ENCODE data around the gene NDUFA5.

NDUFA5 gene

GRCh38 chr7:123599766-123600165, 42.1 kb upstream of the NDUFA5 start:
- H3K36me3 ChIP-seq = no peaks in the 10 kb centered on the region
- TF ChIP-seq, protein P1, sequence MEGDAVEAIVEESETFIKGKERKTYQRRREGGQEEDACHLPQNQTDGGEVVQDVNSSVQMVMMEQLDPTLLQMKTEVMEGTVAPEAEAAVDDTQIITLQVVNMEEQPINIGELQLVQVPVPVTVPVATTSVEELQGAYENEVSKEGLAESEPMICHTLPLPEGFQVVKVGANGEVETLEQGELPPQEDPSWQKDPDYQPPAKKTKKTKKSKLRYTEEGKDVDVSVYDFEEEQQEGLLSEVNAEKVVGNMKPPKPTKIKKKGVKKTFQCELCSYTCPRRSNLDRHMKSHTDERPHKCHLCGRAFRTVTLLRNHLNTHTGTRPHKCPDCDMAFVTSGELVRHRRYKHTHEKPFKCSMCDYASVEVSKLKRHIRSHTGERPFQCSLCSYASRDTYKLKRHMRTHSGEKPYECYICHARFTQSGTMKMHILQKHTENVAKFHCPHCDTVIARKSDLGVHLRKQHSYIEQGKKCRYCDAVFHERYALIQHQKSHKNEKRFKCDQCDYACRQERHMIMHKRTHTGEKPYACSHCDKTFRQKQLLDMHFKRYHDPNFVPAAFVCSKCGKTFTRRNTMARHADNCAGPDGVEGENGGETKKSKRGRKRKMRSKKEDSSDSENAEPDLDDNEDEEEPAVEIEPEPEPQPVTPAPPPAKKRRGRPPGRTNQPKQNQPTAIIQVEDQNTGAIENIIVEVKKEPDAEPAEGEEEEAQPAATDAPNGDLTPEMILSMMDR (IDR thresholded peaks at IDR 0.05) = no peak
- H3K9me3 ChIP-seq = no peaks in the 10 kb centered on the region
- H3K4me1 ChIP-seq (ENCODE audit: control insufficient read depth in 1 of 2, insufficient read depth in 1 of 2, low read depth in 1 of 2, low read length in 1 of 2) = no peaks in the 10 kb centered on the region
- no peaks in the 10 kb centered on the region for H3K27me3 ChIP-seq
- no peak overlapping the region for H3K27ac ChIP-seq
- H3K4me3 ChIP-seq (ENCODE audit: low read depth in 1 of 2, low read length in 1 of 2) = no peak overlapping the region

DNA sequence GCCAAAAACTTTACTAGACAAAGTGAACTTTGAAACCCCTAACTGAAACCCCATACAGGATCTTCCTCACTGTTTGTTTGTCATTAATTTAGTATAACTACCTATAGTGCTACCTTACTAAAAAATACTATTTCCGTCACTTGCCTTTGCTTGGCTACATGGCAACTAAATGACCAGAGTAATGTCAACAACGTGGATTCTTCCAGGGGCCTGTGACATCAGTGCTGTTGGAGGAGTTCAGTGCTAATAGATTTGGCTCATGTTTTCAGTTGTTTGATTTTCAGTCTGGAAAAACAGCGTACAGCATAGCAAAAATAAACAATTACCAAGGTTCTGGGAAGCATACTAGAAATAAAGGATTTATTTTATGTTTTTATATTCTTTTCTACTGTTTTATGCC, 41.0 kb upstream of the NDUFA5 start:
- Histone ChIP-seq H3K27me3 (no peaks in the 10 kb centered on the region), H3K27ac (no peak overlapping the region), H3K36me3 (no peaks in the 10 kb centered on the region), H3K9me3 (no peaks in the 10 kb centered on the region), H3K4me3 (ENCODE audit: low read depth in 1 of 2, low read length in 1 of 2) (no peak overlapping the region), H3K4me1 (ENCODE audit: control insufficient read depth in 1 of 2, insufficient read depth in 1 of 2, low read depth in 1 of 2, low read length in 1 of 2) (no peaks in the 10 kb centered on the region)
- TF ChIP-seq, protein P1 (IDR thresholded peaks at IDR 0.05) = no peak

GRCh38 chr7:123594813-123595241, 37.2 kb upstream of the NDUFA5 start:
- H3K4me3 ChIP-seq (ENCODE audit: low read depth in 1 of 2, low read length in 1 of 2) = no peak overlapping the region
- TF ChIP-seq, protein P1 (IDR thresholded peaks at IDR 0.05) = no peak
- no peak overlapping the region for H3K27ac ChIP-seq
- H3K36me3 ChIP-seq = no peaks in the 10 kb centered on the region
- H3K9me3 ChIP-seq = no peaks in the 10 kb centered on the region
- H3K27me3 ChIP-seq = no peaks in the 10 kb centered on the region
- no peaks in the 10 kb centered on the region for H3K4me1 ChIP-seq (ENCODE audit: control insufficient read depth in 1 of 2, insufficient read depth in 1 of 2, low read depth in 1 of 2, low read length in 1 of 2)

- H3K27me3 ChIP-seq = peaks cover 7% of the 10 kb centered on the region
- TF ChIP-seq, protein P1 (IDR thresholded peaks at IDR 0.05) = no peak
- no peaks in the 10 kb centered on the region for H3K4me1 ChIP-seq (ENCODE audit: control insufficient read depth in 1 of 2, insufficient read depth in 1 of 2, low read depth in 1 of 2, low read length in 1 of 2)
- H3K9me3 ChIP-seq = no peaks in the 10 kb centered on the region
- H3K27ac ChIP-seq = no peak overlapping the region
- H3K36me3 ChIP-seq = no peaks in the 10 kb centered on the region
- no peak overlapping the region for H3K4me3 ChIP-seq (ENCODE audit: low read depth in 1 of 2, low read length in 1 of 2)
Observed at GRCh38 chr7:123588376-123588775, 30.8 kb upstream of the NDUFA5 start.

- Histone ChIP-seq H3K4me3 (ENCODE audit: low read depth in 1 of 2, low read length in 1 of 2) (no peak overlapping the region), H3K27me3 (peaks cover 37% of the 10 kb centered on the region), H3K9me3 (no peaks in the 10 kb centered on the region), H3K4me1 (ENCODE audit: control insufficient read depth in 1 of 2, insufficient read depth in 1 of 2, low read depth in 1 of 2, low read length in 1 of 2) (no peaks in the 10 kb centered on the region), H3K36me3 (no peaks in the 10 kb centered on the region), H3K27ac (no peak overlapping the region)
- TF ChIP-seq, protein P1 (IDR thresholded peaks at IDR 0.05) = no peak
Observed at GRCh38 chr7:123583821-123584220, 26.2 kb upstream of the NDUFA5 start.

DNA sequence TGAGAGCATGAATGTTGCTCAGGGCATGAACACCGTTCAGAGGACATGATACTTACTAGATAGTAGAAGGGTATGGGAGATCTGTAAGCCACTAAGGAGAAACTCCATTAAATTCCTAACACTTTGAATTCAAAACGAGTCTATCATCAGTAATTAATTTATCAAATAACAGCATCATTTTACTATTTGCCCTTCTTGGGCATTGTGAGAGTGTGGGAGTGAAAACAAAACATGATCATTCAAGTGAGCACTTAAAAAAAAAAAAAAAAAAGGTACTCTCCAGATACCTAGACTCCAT, 23.5 kb upstream of the NDUFA5 start:
- Histone ChIP-seq H3K36me3 (no peaks in the 10 kb centered on the region), H3K27me3 (peaks cover 62% of the 10 kb centered on the region), H3K4me3 (ENCODE audit: low read depth in 1 of 2, low read length in 1 of 2) (no peak overlapping the region), H3K4me1 (ENCODE audit: control insufficient read depth in 1 of 2, insufficient read depth in 1 of 2, low read depth in 1 of 2, low read length in 1 of 2) (no peaks in the 10 kb centered on the region), H3K27ac (no peak overlapping the region), H3K9me3 (no peaks in the 10 kb centered on the region)
- TF ChIP-seq, protein P1 (IDR thresholded peaks at IDR 0.05) = no peak

Measured in neutrophil (primary cell).